Loucy (cell line): ENCODE measurements around the gene ARID2.

Experiments
- H2AFZ ChIP-seq: fragments of 200-600 bp; sonication (generic); 2 replicates; pipeline ENCODE4 v1.6.0; 2016; ENCODE audit warnings: antibody characterized with exemption, mild to moderate bottlenecking, low read length, moderate library complexity
- H3F3A ChIP-seq: fragments of 200-600 bp; 2 replicates; pipeline ENCODE4 v1.6.0; 2016; ENCODE audit warnings: antibody characterized with exemption, low read depth, mild to moderate bottlenecking
- H3K27me3 ChIP-seq: fragments of 200-600 bp; sonication (generic); 2 replicates; pipeline ENCODE4 v1.6.1; 2014; ENCODE audit warnings: low read length, mild to moderate bottlenecking; ENCODE audit not compliant: insufficient read depth, poor library complexity, severe bottlenecking
- H3K36me3 ChIP-seq: fragments of 200-600 bp; sonication (generic); 2 replicates; pipeline ENCODE4 v1.6.1; 2016; ENCODE audit warnings: low read length; ENCODE audit not compliant: insufficient read depth
- H3K4me1 ChIP-seq: fragments of 200-600 bp; sonication (generic); 2 replicates; pipeline ENCODE4 v1.5.1; 2014; ENCODE audit warnings: low read length, mild to moderate bottlenecking; ENCODE audit not compliant: insufficient read depth, poor library complexity, severe bottlenecking
- H3K4me2 ChIP-seq: fragments of 200-600 bp; sonication (generic); 2 replicates; pipeline ENCODE4 v1.6.0; 2014; ENCODE audit warnings: antibody characterized with exemption, low read length, low read depth, mild to moderate bottlenecking; ENCODE audit not compliant: poor library complexity, severe bottlenecking
- H3K4me3 ChIP-seq: fragments of 200-600 bp; sonication (generic); 2 replicates; pipeline ENCODE4 v1.5.1; 2014; ENCODE audit warnings: low read length, mild to moderate bottlenecking, mixed read lengths; ENCODE audit not compliant: poor library complexity, severe bottlenecking
- H3K79me2 ChIP-seq: fragments of 200-600 bp; sonication (generic); 2 replicates; pipeline ENCODE4 v1.6.1; 2014; ENCODE audit warnings: low read length; ENCODE audit not compliant: insufficient read depth
- H3K9ac ChIP-seq: fragments of 200-600 bp; sonication (generic); 2 replicates; pipeline ENCODE4 v1.6.0; 2014; ENCODE audit warnings: mild to moderate bottlenecking, low read depth, low read length, moderate library complexity; ENCODE audit not compliant: poor library complexity, severe bottlenecking
- H3K9me2 ChIP-seq: fragments of 200-600 bp; sonication (generic); replicated peaks from 2 replicates; pipeline ENCODE4 v1.6.1; 2016; ENCODE audit warnings: low read depth, low read length, mixed read lengths
- H3K9me3 ChIP-seq: fragments of 200-600 bp; sonication (generic); 2 replicates; pipeline ENCODE4 v1.6.1; 2014; ENCODE audit warnings: mild to moderate bottlenecking, antibody characterized with exemption, low read length, low read depth; ENCODE audit not compliant: insufficient read depth
- H4K20me1 ChIP-seq: fragments of 200-600 bp; sonication (generic); 2 replicates; pipeline ENCODE4 v1.6.0; 2014; ENCODE audit warnings: antibody characterized with exemption, low read length, mild to moderate bottlenecking; ENCODE audit not compliant: insufficient read depth, poor library complexity, severe bottlenecking
- EZH2phosphoT487 ChIP-seq: fragments of 200-600 bp; IDR thresholded peaks from 2 replicates; pipeline ENCODE4 v1.6.1; 2018; ENCODE audit warnings: antibody characterized with exemption, mild to moderate bottlenecking, moderate library complexity, borderline replicate concordance
- TF ChIP-seq, protein P1 (sequence below): fragments of 200-600 bp; sonication (generic); conservative IDR thresholded peaks from 2 replicates; pipeline ENCODE4 v1.5.1; 2014; ENCODE audit warnings: mild to moderate bottlenecking, antibody characterized with exemption, low read length

The ARID2 gene

DNA sequence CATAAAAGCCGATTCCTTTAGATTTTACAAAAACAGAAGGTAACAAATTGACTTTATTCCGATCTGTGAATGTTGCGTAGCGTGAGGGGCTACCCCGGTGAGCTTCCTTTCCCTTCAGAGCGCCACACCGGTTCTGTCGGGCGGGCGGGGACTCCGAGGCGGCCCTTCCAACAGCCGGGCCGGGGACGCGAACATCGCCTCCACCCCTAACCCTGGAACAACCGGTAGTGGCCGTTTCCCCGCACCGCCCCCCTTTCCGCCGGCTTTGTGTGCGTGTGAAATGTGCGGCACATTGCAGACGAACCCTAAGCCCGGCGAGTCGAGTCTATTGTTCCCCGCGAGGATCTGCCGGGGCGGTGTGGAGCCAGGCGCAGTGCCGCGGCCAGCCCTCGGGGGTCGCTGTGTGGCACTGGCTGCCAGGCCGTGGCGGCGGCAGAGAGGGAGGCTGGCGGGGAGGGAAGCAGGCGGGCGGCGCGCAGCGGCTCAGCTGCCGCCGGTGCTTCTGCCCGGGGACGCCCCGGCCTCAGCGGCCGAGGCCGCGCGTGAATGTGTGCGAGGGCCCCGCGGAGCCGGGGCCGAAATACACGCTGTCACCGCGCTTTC lies 775 bp upstream of the ARID2 start:
- H4K20me1 ChIP-seq: peaks cover 51% of the 10 kb centered on the region
- no peaks in the 10 kb centered on the region for H3K36me3 ChIP-seq
- H3K4me2 ChIP-seq: peak overlapping the region; percentile 82
- peaks cover 12% of the 10 kb centered on the region for H3F3A ChIP-seq
- H3K9ac ChIP-seq: peak overlapping the region; percentile 98
- no peaks in the 10 kb centered on the region for H3K9me2 ChIP-seq
- H3K4me1 ChIP-seq: peaks cover 46% of the 10 kb centered on the region
- peak overlapping the region; percentile 79 for H2AFZ ChIP-seq
- no peaks in the 10 kb centered on the region for H3K9me3 ChIP-seq
- H3K4me3 ChIP-seq: peak overlapping the region; percentile 84
- TF ChIP-seq, protein P1, sequence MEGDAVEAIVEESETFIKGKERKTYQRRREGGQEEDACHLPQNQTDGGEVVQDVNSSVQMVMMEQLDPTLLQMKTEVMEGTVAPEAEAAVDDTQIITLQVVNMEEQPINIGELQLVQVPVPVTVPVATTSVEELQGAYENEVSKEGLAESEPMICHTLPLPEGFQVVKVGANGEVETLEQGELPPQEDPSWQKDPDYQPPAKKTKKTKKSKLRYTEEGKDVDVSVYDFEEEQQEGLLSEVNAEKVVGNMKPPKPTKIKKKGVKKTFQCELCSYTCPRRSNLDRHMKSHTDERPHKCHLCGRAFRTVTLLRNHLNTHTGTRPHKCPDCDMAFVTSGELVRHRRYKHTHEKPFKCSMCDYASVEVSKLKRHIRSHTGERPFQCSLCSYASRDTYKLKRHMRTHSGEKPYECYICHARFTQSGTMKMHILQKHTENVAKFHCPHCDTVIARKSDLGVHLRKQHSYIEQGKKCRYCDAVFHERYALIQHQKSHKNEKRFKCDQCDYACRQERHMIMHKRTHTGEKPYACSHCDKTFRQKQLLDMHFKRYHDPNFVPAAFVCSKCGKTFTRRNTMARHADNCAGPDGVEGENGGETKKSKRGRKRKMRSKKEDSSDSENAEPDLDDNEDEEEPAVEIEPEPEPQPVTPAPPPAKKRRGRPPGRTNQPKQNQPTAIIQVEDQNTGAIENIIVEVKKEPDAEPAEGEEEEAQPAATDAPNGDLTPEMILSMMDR: peak; percentile 80
- TF ChIP-seq EZH2phosphoT487: no peak
- H3K79me2 ChIP-seq: peaks cover 69% of the 10 kb centered on the region
- peaks cover 5% of the 10 kb centered on the region for H3K27me3 ChIP-seq

- peaks cover 12% of the 10 kb centered on the region for H3F3A ChIP-seq
- H4K20me1 ChIP-seq: peaks cover 46% of the 10 kb centered on the region
- H3K79me2 ChIP-seq: peaks cover 69% of the 10 kb centered on the region
- no peak for TF ChIP-seq EZH2phosphoT487
- TF ChIP-seq, protein P1: no peak
- peak overlapping the region; percentile 84 for H3K4me3 ChIP-seq
- H2AFZ ChIP-seq: peak overlapping the region; percentile 67
- no peaks in the 10 kb centered on the region for H3K36me3 ChIP-seq
- peaks cover 48% of the 10 kb centered on the region for H3K4me1 ChIP-seq
- no peaks in the 10 kb centered on the region for H3K9me3 ChIP-seq
- peak overlapping the region; percentile 98 for H3K9ac ChIP-seq
- H3K9me2 ChIP-seq: no peaks in the 10 kb centered on the region
- H3K4me2 ChIP-seq: peak overlapping the region; percentile 32
- H3K27me3 ChIP-seq: peaks cover 5% of the 10 kb centered on the region
Observed at GRCh38 chr12:45730084-45730347, 510 bp downstream of the ARID2 start.

GRCh38 chr12:45730348-45731189 lies 1.1 kb downstream of the ARID2 start:
- TF ChIP-seq, protein P1: no peak
- no peak for TF ChIP-seq EZH2phosphoT487
- peak overlapping the region; percentile 98 for H3K9ac ChIP-seq
- no peaks in the 10 kb centered on the region for H3K9me2 ChIP-seq
- peaks cover 46% of the 10 kb centered on the region for H4K20me1 ChIP-seq
- peaks cover 12% of the 10 kb centered on the region for H3F3A ChIP-seq
- peak overlapping the region; percentile 49; the same call in 1 of the 2 replicates for H2AFZ ChIP-seq
- H3K36me3 ChIP-seq: no peaks in the 10 kb centered on the region
- H3K4me1 ChIP-seq: peaks cover 47% of the 10 kb centered on the region
- no peaks in the 10 kb centered on the region for H3K9me3 ChIP-seq
- H3K27me3 ChIP-seq: peaks cover 5% of the 10 kb centered on the region
- peak overlapping the region; percentile 95 for H3K4me2 ChIP-seq
- peak overlapping the region; percentile 84 for H3K4me3 ChIP-seq
- H3K79me2 ChIP-seq: peaks cover 69% of the 10 kb centered on the region
